ENCODE measurements around the gene PPP1R14C.
A peak's percentile ranks its signal among the peaks of the same experiment; 100 is the strongest.
"Not testable (repeated sequence)": the region's sequence is repeated elsewhere in the genome, so short reads cannot be mapped to it uniquely, and the experiment has no call there.

Gene PPP1R14C

GRCh38 chr6:150142670-150143515, at the start of gene PPP1R14C:
PPP1R14C (plus strand) TSS chr6:150143044; CDS start chr6:150143193, 149 bp downstream.
- DNase-seq: no peak

GRCh38 chr6:150093397-150093796, 49.4 kb upstream of the PPP1R14C start:
- DNase-seq: no peak

- DNase-seq: no peak
Measured at GRCh38 chr6:150098155-150098554, 44.7 kb upstream of the PPP1R14C start.

GRCh38 chr6:150099546-150099945, 43.3 kb upstream of the PPP1R14C start:
- DNase-seq: no peak

- DNase-seq: no peak
Measured at GRCh38 chr6:150099953-150100352, 42.9 kb upstream of the PPP1R14C start.

GRCh38 chr6:150100745-150101144, 42.1 kb upstream of the PPP1R14C start:
- DNase-seq: no peak

- DNase-seq: no peak
Measured at GRCh38 chr6:150102750-150103270, 40.0 kb upstream of the PPP1R14C start.

- DNase-seq: no peak
Measured at GRCh38 chr6:150112233-150112632, 30.6 kb upstream of the PPP1R14C start.

GRCh38 chr6:150115769-150116168, 27.1 kb upstream of the PPP1R14C start:
- DNase-seq: no peak

- no peak for DNase-seq
Measured at GRCh38 chr6:150116200-150116800, 26.5 kb upstream of the PPP1R14C start.

GRCh38 chr6:150118203-150118602, 24.6 kb upstream of the PPP1R14C start:
- DNase-seq: no peak

GRCh38 chr6:150118627-150119026, 24.2 kb upstream of the PPP1R14C start:
- no peak for DNase-seq

- DNase-seq: peak; percentile 68 to 82
Measured at GRCh38 chr6:150119173-150119572, 23.7 kb upstream of the PPP1R14C start.

- DNase-seq: peak in 1 of 2 experiments; percentile 32
Measured at GRCh38 chr6:150123645-150124044, 19.2 kb upstream of the PPP1R14C start.

GRCh38 chr6:150124235-150124634, 18.6 kb upstream of the PPP1R14C start:
- no peak for DNase-seq

- DNase-seq: no peak
Measured at GRCh38 chr6:150126641-150127291, 16.1 kb upstream of the PPP1R14C start.

GRCh38 chr6:150128425-150128824, 14.4 kb upstream of the PPP1R14C start:
- no peak for DNase-seq

- no peak for DNase-seq
Measured at GRCh38 chr6:150129616-150130505, 13.0 kb upstream of the PPP1R14C start.

- DNase-seq: no peak
Measured at GRCh38 chr6:150133686-150134085, 9.2 kb upstream of the PPP1R14C start.

GRCh38 chr6:150134280-150134920, 8.4 kb upstream of the PPP1R14C start:
- DNase-seq: no peak

- not testable (repeated sequence) for DNase-seq
Measured at GRCh38 chr6:150137711-150138110, 5.1 kb upstream of the PPP1R14C start.

GRCh38 chr6:150138638-150139037, 4.2 kb upstream of the PPP1R14C start:
- no peak for DNase-seq

Data from Kasumi-1 (cell line).